Mammary epithelial cell (primary cell): ENCODE results near the gene ADIPOQ.

Source experiments
- EZH2 ChIP-seq: IDR thresholded peaks from 2 replicates; pipeline ENCODE4 v1.6.1; 2012; ENCODE audit warnings: low read length, inconsistent platforms, borderline replicate concordance
- TF ChIP-seq, protein P1 (sequence below), 2 donors: IDR thresholded peaks in 1 of 2; conservative IDR thresholded peaks in 1 of 2; 2 replicates each; pipeline ENCODE4 v1.5.1; 2011 to 2012; ENCODE audit warnings: inconsistent platforms in 2 of 2, low read length in 2 of 2, mild to moderate bottlenecking in 2 of 2, control low read depth in 1 of 2, low read depth in 1 of 2; ENCODE audit not compliant: insufficient read depth in 1 of 2; ENCODE audit errors: extremely low read depth in 1 of 2

- TF ChIP-seq, protein P1, sequence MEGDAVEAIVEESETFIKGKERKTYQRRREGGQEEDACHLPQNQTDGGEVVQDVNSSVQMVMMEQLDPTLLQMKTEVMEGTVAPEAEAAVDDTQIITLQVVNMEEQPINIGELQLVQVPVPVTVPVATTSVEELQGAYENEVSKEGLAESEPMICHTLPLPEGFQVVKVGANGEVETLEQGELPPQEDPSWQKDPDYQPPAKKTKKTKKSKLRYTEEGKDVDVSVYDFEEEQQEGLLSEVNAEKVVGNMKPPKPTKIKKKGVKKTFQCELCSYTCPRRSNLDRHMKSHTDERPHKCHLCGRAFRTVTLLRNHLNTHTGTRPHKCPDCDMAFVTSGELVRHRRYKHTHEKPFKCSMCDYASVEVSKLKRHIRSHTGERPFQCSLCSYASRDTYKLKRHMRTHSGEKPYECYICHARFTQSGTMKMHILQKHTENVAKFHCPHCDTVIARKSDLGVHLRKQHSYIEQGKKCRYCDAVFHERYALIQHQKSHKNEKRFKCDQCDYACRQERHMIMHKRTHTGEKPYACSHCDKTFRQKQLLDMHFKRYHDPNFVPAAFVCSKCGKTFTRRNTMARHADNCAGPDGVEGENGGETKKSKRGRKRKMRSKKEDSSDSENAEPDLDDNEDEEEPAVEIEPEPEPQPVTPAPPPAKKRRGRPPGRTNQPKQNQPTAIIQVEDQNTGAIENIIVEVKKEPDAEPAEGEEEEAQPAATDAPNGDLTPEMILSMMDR (conservative IDR thresholded peaks at IDR 0.05 in 1 of 2, IDR thresholded peaks at IDR 0.05 in 1 of 2; ENCODE audit: extremely low read depth in 1 of 2, insufficient read depth in 1 of 2, low read depth in 1 of 2, low read length in 2 of 2): no peak
- no peak for TF ChIP-seq EZH2
Observed at GRCh38 chr3:186895406-186895805, 52.9 kb downstream of the ADIPOQ start.
